B cell (primary cell): ENCODE results near the gene PLXNA3. TPM values are rescaled to one million over a fixed set of nuclear protein-coding genes. Genes with fewer than 3 reads are reported as not detected.

Experiments used
- ATAC-seq: fragments of 200-7000 bp; cut with Tn5 transposase; one replicate; pipeline ENCODE4 v1.10.0; 2021; ENCODE audit warnings: low read depth, mild to moderate bottlenecking, moderate number of reproducible peaks, moderate library complexity
- CTCF ChIA-PET: fragments of 350-600 bp; sonication (Branson Sonifier 250); formaldehyde crosslinking; loops from one replicate; lab custom pipeline; 2021; ENCODE audit warnings: antibody characterized with exemption, inconsistent platforms; lab: Charles Lee
- POLR2A ChIA-PET: fragments of 350-600 bp; sonication (Branson Sonifier 250); formaldehyde crosslinking; loops from one replicate; lab custom pipeline; 2021; ENCODE audit warnings: antibody characterized with exemption; lab: Charles Lee
- DNase-seq: peaks from one replicate; pipeline ENCODE4 v3.0.0; 2013
- H2AFZ ChIP-seq: 2 replicates; pipeline ENCODE4 v1.6.1; 2012; ENCODE audit warnings: mild to moderate bottlenecking, low read depth, low read length; ENCODE audit not compliant: insufficient read depth, poor library complexity, severe bottlenecking
- H3K27ac ChIP-seq, 2 donors: 1 replicate in 1 of 2; 2 replicates in 1 of 2; pipeline ENCODE4 v1.5.1; 2012 to 2013; ENCODE audit warnings: low read length in 2 of 2, mild to moderate bottlenecking in 2 of 2, moderate library complexity in 1 of 2
- H3K27me3 ChIP-seq, 4 experiments: fragments of 200-600 bp in 1 of 4; sonication (generic) in 1 of 4; replicated peaks in 1 of 4; 1 replicate in 2 of 4; 2 replicates in 2 of 4; pipeline versions ENCODE4 v1.6.1 to v1.7.0; 2013 to 2016; ENCODE audit warnings: low read length in 3 of 4, mild to moderate bottlenecking in 2 of 4, mixed read lengths in 1 of 4, moderate library complexity in 1 of 4; ENCODE audit not compliant: insufficient read depth in 4 of 4, control insufficient read depth in 3 of 4; ENCODE audit errors: control extremely low read depth in 1 of 4
- H3K36me3 ChIP-seq, 2 experiments: replicated peaks in 1 of 2; 1 replicate in 1 of 2; 2 replicates in 1 of 2; pipeline versions ENCODE4 v1.6.1 to v1.7.1; 2013; ENCODE audit warnings: low read length in 1 of 2; ENCODE audit not compliant: insufficient read depth in 2 of 2, control insufficient read depth in 1 of 2; ENCODE audit errors: control extremely low read depth in 1 of 2, extremely low read depth in 1 of 2
- H3K4me1 ChIP-seq, 2 donors: fragments of 200-600 bp in 1 of 2; sonication (generic) in 1 of 2; 1 replicate in 1 of 2; 2 replicates in 1 of 2; pipeline versions ENCODE4 v1.5.1 to v1.6.1; 2013 to 2017; ENCODE audit warnings: low read length in 2 of 2; ENCODE audit not compliant: control insufficient read depth in 2 of 2, insufficient read depth in 2 of 2
- H3K4me2 ChIP-seq: replicated peaks from 2 replicates; pipeline ENCODE3; 2012; ENCODE audit warnings: mild to moderate bottlenecking, low read depth, low read length; ENCODE audit not compliant: poor library complexity, severe bottlenecking
- H3K4me3 ChIP-seq, 5 experiments: fragments of 200-600 bp in 1 of 5; sonication (generic) in 1 of 5; 1 replicate in 3 of 5; 2 replicates in 2 of 5; pipeline versions ENCODE4 v1.5.1 to v1.7.0; 2011 to 2016; ENCODE audit warnings: low read length in 4 of 5, mild to moderate bottlenecking in 4 of 5, low read depth in 2 of 5, control low read depth in 1 of 5, moderate library complexity in 1 of 5; ENCODE audit not compliant: insufficient read depth in 1 of 5; ENCODE audit errors: control extremely low read depth in 1 of 5, extremely low read depth in 1 of 5
- H3K79me2 ChIP-seq: fragments of 200-600 bp; sonication (generic); one replicate; pipeline ENCODE4 v1.6.0; 2016; ENCODE audit warnings: low read length; ENCODE audit not compliant: control insufficient read depth, insufficient read depth
- H3K9ac ChIP-seq: fragments of 200-600 bp; sonication (generic); 2 replicates; pipeline ENCODE4 v1.6.1; 2017; ENCODE audit warnings: mild to moderate bottlenecking, low read length, moderate library complexity
- H3K9me3 ChIP-seq, 3 donors: one replicate each; pipeline versions ENCODE4 v1.6.1 to v1.7.1; 2013; ENCODE audit warnings: low read length in 2 of 3; ENCODE audit not compliant: control insufficient read depth in 2 of 3, insufficient read depth in 1 of 3; ENCODE audit errors: control extremely low read depth in 1 of 3
- H4K20me1 ChIP-seq: 2 replicates; pipeline ENCODE4 v1.6.0; 2012; ENCODE audit warnings: mild to moderate bottlenecking, low read length; ENCODE audit not compliant: insufficient read depth, control insufficient read depth, poor library complexity, severe bottlenecking
- H3K27ac Mint-ChIP-seq: one replicate; pipeline ENCODE4 v1.8.0; 2021; ENCODE audit warnings: mixed read lengths
- H3K27me3 Mint-ChIP-seq: one replicate; pipeline ENCODE4 v1.8.0; 2021; ENCODE audit warnings: mixed read lengths
- H3K4me1 Mint-ChIP-seq: one replicate; pipeline ENCODE4 v1.8.0; 2021; ENCODE audit warnings: mixed read lengths
- H3K4me3 Mint-ChIP-seq: one replicate; pipeline ENCODE4 v1.8.0; 2021; ENCODE audit warnings: mixed read lengths
- H3K9me3 Mint-ChIP-seq: one replicate; pipeline ENCODE4 v1.8.0; 2022; ENCODE audit warnings: mixed read lengths; ENCODE audit not compliant: insufficient read depth
- EZH2 ChIP-seq: IDR thresholded peaks from 2 replicates; pipeline ENCODE4 v1.6.1; 2012; ENCODE audit warnings: borderline replicate concordance, low read depth, mild to moderate bottlenecking, moderate library complexity, low read length; ENCODE audit not compliant: insufficient read depth, poor library complexity, severe bottlenecking
- WGBS: methylation state at CpG from one replicate; pipeline ENCODE4 v1.1.5; 2013; ENCODE audit warnings: missing lambda C conversion rate; ENCODE audit not compliant: insufficient coverage; 5-methylcytosine and 5-hydroxymethylcytosine counted together
- intact Hi-C: fragments of 100-400 bp; cut with micrococcal nuclease; formaldehyde crosslinking; loops from one replicate; pipeline ENCODE4 v1.10.0; 2022
- polyA plus RNA-seq: library from polyadenylated mRNA; depleted of rRNA; stranded (reverse); fragments of >200 nt; gene quantifications from 2 replicates; pipeline ENCODE4 v1.2.3, GENCODE V29; 2012
- total RNA-seq, 2 donors: library from RNA; stranded (reverse); fragments of 120-200 nt in 1 of 2; gene quantifications; 1 replicate in 1 of 2; 2 replicates in 1 of 2; pipeline versions ENCODE4 v1.2.3 to v1.2.4, GENCODE V29; 2013 to 2022
- TF ChIP-seq, protein P1 (sequence below): fragments of 200-600 bp; IDR thresholded peaks from one replicate; pipeline ENCODE4 v1.8.0; 2022; ENCODE audit warnings: antibody characterized with exemption, mild to moderate bottlenecking

Gene PLXNA3
- total and polyA plus RNA-seq, 2 donors (not counting 1 experiment from before 2014, with no cell fraction given), result 68.6 to 114 TPM

DNA sequence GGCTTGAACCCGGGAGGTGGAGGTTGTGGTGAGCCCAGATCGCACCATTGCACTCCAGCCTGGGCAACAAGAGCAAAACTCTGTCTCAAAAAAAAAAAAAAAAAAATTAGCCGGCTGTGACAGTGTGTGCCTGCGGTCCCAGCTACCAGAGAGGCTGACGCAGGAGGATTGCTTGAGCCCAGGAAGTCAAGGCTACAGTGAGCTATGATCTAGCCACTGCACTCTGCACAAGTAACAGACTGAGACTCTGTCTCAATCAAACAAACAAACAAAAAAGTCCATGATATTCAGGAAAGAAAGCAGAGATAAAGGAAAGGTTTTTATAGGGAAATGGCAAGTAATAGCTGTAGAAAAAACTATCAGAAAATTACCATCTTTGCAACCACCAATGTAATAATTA lies 23.1 kb downstream of the PLXNA3 start:
- Histone ChIP-seq H4K20me1 (no peaks in the 10 kb centered on the region), H3K9ac (no peak overlapping the region), H2AFZ (no peak overlapping the region), H3K4me2 (no peak overlapping the region), H3K4me3 (no peak overlapping the region), H3K27me3 (no peaks in the 10 kb centered on the region), H3K36me3 (peaks cover 0 to 8% of the 10 kb centered on the region in 2 experiments), H3K27ac (no peak overlapping the region), H3K4me1 (peaks cover 11 to 27% of the 10 kb centered on the region in 2 donors), H3K9me3 (no peaks in the 10 kb centered on the region), H3K79me2 (peaks cover 15% of the 10 kb centered on the region)
- no peaks in the 10 kb centered on the region for H3K27me3 Mint-ChIP-seq
- no CpG with 5 or more reads among the region's 5 CpGs for WGBS
- no peak for TF ChIP-seq EZH2
- TF ChIP-seq, protein P1, sequence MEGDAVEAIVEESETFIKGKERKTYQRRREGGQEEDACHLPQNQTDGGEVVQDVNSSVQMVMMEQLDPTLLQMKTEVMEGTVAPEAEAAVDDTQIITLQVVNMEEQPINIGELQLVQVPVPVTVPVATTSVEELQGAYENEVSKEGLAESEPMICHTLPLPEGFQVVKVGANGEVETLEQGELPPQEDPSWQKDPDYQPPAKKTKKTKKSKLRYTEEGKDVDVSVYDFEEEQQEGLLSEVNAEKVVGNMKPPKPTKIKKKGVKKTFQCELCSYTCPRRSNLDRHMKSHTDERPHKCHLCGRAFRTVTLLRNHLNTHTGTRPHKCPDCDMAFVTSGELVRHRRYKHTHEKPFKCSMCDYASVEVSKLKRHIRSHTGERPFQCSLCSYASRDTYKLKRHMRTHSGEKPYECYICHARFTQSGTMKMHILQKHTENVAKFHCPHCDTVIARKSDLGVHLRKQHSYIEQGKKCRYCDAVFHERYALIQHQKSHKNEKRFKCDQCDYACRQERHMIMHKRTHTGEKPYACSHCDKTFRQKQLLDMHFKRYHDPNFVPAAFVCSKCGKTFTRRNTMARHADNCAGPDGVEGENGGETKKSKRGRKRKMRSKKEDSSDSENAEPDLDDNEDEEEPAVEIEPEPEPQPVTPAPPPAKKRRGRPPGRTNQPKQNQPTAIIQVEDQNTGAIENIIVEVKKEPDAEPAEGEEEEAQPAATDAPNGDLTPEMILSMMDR, result no peak
- ATAC-seq (no peak), DNase-seq (no peak)
- ChIA-PET CTCF (interaction anchor here (0.9 to 1.4 kb wide), 2 partner anchors 29 to 83 kb away, joined by 3 to 6 read pairs; partner anchors contain the start of gene RPL10), POLR2A (no interaction called here)
- H3K4me1 Mint-ChIP-seq, result peaks cover 19% of the 10 kb centered on the region
- peak overlapping the region; percentile 60 for H3K27ac Mint-ChIP-seq
- H3K9me3 Mint-ChIP-seq, result no peaks in the 10 kb centered on the region
- peak overlapping the region; percentile 38 for H3K4me3 Mint-ChIP-seq
- intact Hi-C loops, result no loop called here

DNA sequence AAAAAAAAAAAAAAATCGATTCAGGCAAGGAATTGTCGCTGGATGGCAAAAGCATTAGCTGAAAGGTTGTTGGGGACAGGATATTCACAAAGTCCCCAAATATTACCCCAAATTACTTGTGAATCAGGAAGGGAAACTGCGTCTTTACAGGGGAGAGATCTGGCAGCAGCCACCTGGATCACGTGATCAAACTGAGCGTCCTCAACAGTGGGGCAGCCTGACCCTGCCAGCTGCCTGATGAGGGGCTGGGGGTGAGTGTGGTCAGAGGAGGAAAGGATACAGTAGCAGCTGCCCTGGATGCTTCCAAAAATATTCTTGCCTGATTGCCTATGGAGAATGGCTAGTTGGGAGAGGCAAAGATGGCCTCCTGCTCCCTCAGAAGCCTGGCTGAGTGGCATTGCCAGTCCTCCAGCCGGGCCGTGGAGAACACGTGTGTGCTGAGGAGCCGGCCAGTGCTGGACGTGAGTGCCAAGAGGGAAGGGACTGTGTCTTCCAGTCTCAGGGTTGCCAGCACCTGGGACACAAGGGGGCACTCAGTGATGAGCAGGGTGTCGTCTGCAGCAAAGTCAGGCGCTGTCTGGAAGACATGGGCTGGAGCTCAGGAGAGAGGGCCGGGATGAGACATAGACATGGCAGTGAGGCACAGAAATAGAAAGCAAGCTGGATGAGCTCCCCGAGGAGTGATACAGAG lies 24.0 kb downstream of the PLXNA3 start:
- no peaks in the 10 kb centered on the region for H3K27me3 ChIP-seq
- peaks cover 11 to 31% of the 10 kb centered on the region in 2 donors for H3K4me1 ChIP-seq
- no peaks in the 10 kb centered on the region for H3K9me3 ChIP-seq
- no peak for DNase-seq
- no peak overlapping the region for H3K4me3 Mint-ChIP-seq
- no peaks in the 10 kb centered on the region for H4K20me1 ChIP-seq
- POLR2A ChIA-PET, result no interaction called here
- H3K4me1 Mint-ChIP-seq, result peaks cover 21% of the 10 kb centered on the region
- intact Hi-C loops, result no loop called here
- ATAC-seq, result no peak
- no peak overlapping the region for H3K4me3 ChIP-seq
- no peak for TF ChIP-seq EZH2
- TF ChIP-seq, protein P1, result no peak
- WGBS, result 93% methylated on average over 8 of the region's 14 CpGs
- H3K27ac Mint-ChIP-seq, result no peak overlapping the region
- CTCF ChIA-PET, result interaction anchor here (1.4 kb wide), 1 partner anchor 83 kb away, joined by 6 read pairs; the partner anchor contains the start of gene RPL10
- peaks cover 0 to 8% of the 10 kb centered on the region in 2 experiments for H3K36me3 ChIP-seq
- no peak overlapping the region for H3K4me2 ChIP-seq
- H3K27ac ChIP-seq, result no peak overlapping the region
- H3K27me3 Mint-ChIP-seq, result no peaks in the 10 kb centered on the region
- H2AFZ ChIP-seq, result no peak overlapping the region
- H3K9me3 Mint-ChIP-seq, result no peaks in the 10 kb centered on the region
- H3K79me2 ChIP-seq, result peaks cover 15% of the 10 kb centered on the region
- no peak overlapping the region for H3K9ac ChIP-seq
